CD4-positive, alpha-beta memory T cell (primary cell): ENCODE results near the gene FER1L5. TPM values are rescaled to one million over a fixed set of nuclear protein-coding genes. Genes with fewer than 3 reads are reported as not detected.

Source experiments
- CTCF ChIA-PET: fragments of 350-600 bp; sonication (Branson Sonifier 250); formaldehyde crosslinking; loops from one replicate; lab custom pipeline; 2021; ENCODE audit warnings: inconsistent platforms; ENCODE audit not compliant: partially characterized antibody; lab: Charles Lee
- POLR2A ChIA-PET: fragments of 350-600 bp; sonication (Branson Sonifier 250); formaldehyde crosslinking; loops from one replicate; lab custom pipeline; 2021; ENCODE audit not compliant: partially characterized antibody; lab: Charles Lee
- DNase-seq, 5 donors: peaks; one replicate each; pipeline versions ENCODE4 v3.0.0 to v3.0.0-alpha.2; 2020 to 2022; ENCODE audit warnings: mixed read lengths in 1 of 5
- H3K27ac ChIP-seq: one replicate; pipeline ENCODE4 v1.7.0; 2013; ENCODE audit warnings: low read depth, low read length
- H3K27me3 ChIP-seq: 2 replicates; pipeline ENCODE4 v1.7.0; 2013; ENCODE audit warnings: mild to moderate bottlenecking, low read length, moderate library complexity; ENCODE audit not compliant: insufficient read depth
- H3K36me3 ChIP-seq: 2 replicates; pipeline ENCODE4 v1.7.0; 2013; ENCODE audit warnings: mild to moderate bottlenecking, low read length, moderate library complexity; ENCODE audit not compliant: insufficient read depth
- H3K4me1 ChIP-seq: 2 replicates; pipeline ENCODE4 v1.7.0; 2013; ENCODE audit warnings: mild to moderate bottlenecking, low read length, moderate library complexity; ENCODE audit not compliant: insufficient read depth
- H3K4me3 ChIP-seq, 2 donors: one replicate each; pipeline ENCODE4 v1.7.0; 2013; ENCODE audit warnings: low read length in 2 of 2, mild to moderate bottlenecking in 1 of 2
- H3K9me3 ChIP-seq, 2 donors: one replicate each; pipeline ENCODE4 v1.7.0; 2013; ENCODE audit warnings: low read length in 2 of 2, control low read depth in 1 of 2; ENCODE audit not compliant: control insufficient read depth in 1 of 2
- H3K27ac Mint-ChIP-seq, 7 donors: one replicate each; pipeline ENCODE4 v1.8.0; 2020 to 2021; ENCODE audit warnings: mixed read lengths in 7 of 7, mild to moderate bottlenecking in 6 of 7, inconsistent platforms in 3 of 7, moderate library complexity in 3 of 7
- H3K27me3 Mint-ChIP-seq, 2 donors: one replicate each; pipeline ENCODE4 v1.8.0; 2020 to 2021; ENCODE audit warnings: mixed read lengths in 2 of 2
- H3K36me3 Mint-ChIP-seq, 2 donors: one replicate each; pipeline ENCODE4 v1.8.0; 2020 to 2021; ENCODE audit warnings: mixed read lengths in 2 of 2, inconsistent platforms in 1 of 2, mild to moderate bottlenecking in 1 of 2
- H3K4me1 Mint-ChIP-seq, 4 donors: one replicate each; pipeline ENCODE4 v1.8.0; 2020 to 2021; ENCODE audit warnings: mixed read lengths in 4 of 4, mild to moderate bottlenecking in 1 of 4
- H3K4me3 Mint-ChIP-seq, 8 donors: one replicate each; pipeline ENCODE4 v1.8.0; 2020 to 2021; ENCODE audit warnings: mixed read lengths in 8 of 8, mild to moderate bottlenecking in 7 of 8, moderate library complexity in 6 of 8, inconsistent platforms in 3 of 8
- H3K9me3 Mint-ChIP-seq, 8 donors: one replicate each; pipeline ENCODE4 v1.8.0; 2020 to 2021; ENCODE audit warnings: mixed read lengths in 8 of 8, mild to moderate bottlenecking in 5 of 8, inconsistent platforms in 3 of 8, moderate library complexity in 1 of 8
- intact Hi-C: fragments of 100-400 bp; cut with micrococcal nuclease; formaldehyde crosslinking; loops from one replicate; pipeline ENCODE4 v1.15.1; 2023
- polyA plus RNA-seq, 2 donors: library from polyadenylated mRNA; unstranded; fragments of 300-500 nt; fragmentation: Illumina TruSeq; gene quantifications; one replicate each; pipeline ENCODE4 v1.2.3, GENCODE V29; 2021
- total RNA-seq, 2 experiments: library from RNA; stranded (reverse); gene quantifications; one replicate each; pipeline ENCODE4 v1.2.3, GENCODE V29; 2021

The FER1L5 gene
- total and polyA plus RNA-seq, 4 experiments from 2014 or later: not detected

GRCh38 chr2:96685577-96686459 lies 43.3 kb downstream of the FER1L5 start:
- Mint-ChIP-seq H3K27ac (no peak overlapping the region), H3K9me3 (no peaks in the 10 kb centered on the region), H3K27me3 (peaks cover 0 to 9% of the 10 kb centered on the region in 2 donors), H3K4me3 (no peak overlapping the region), H3K36me3 (no peaks in the 10 kb centered on the region), H3K4me1 (no peaks in the 10 kb centered on the region)
- no peak overlapping the region for H3K4me3 ChIP-seq
- no peak overlapping the region for H3K27ac ChIP-seq
- CTCF ChIA-PET: no interaction called here
- H3K9me3 ChIP-seq: no peaks in the 10 kb centered on the region
- no peaks in the 10 kb centered on the region for H3K27me3 ChIP-seq
- intact Hi-C loops: no loop called here
- H3K36me3 ChIP-seq: no peaks in the 10 kb centered on the region
- POLR2A ChIA-PET: no interaction called here
- no peaks in the 10 kb centered on the region for H3K4me1 ChIP-seq
- no peak for DNase-seq

DNA sequence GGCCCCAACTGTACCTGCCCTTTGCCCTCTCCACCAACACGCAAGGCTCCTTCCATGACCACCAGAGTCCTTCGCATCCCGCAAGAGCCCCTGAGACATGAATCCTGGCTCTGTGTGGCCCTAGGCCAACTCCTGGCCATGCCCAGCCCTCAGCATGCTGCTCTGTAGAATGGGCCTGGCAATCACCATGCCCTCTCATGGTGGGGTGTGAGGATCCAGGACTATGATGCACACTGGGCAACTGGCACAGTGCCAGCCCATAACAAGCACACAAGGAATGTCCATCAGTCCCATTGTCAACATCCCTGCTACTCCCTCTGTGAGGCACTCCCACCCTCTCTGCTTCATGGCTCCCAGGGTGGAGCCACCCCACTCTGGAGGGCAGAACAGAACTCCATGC lies 44.7 kb downstream of the FER1L5 start:
- no peak overlapping the region for H3K27ac Mint-ChIP-seq
- CTCF ChIA-PET: no interaction called here
- POLR2A ChIA-PET: no interaction called here

GRCh38 chr2:96687711-96688640 lies 45.4 kb downstream of the FER1L5 start:
- no peaks in the 10 kb centered on the region for H3K9me3 ChIP-seq
- no peaks in the 10 kb centered on the region for H3K36me3 ChIP-seq
- POLR2A ChIA-PET: no interaction called here
- Mint-ChIP-seq H3K4me1 (no peaks in the 10 kb centered on the region), H3K27me3 (peaks cover 0 to 9% of the 10 kb centered on the region in 2 donors), H3K27ac (no peak overlapping the region), H3K4me3 (no peak overlapping the region), H3K9me3 (no peaks in the 10 kb centered on the region), H3K36me3 (no peaks in the 10 kb centered on the region)
- DNase-seq: no peak
- H3K27me3 ChIP-seq: no peaks in the 10 kb centered on the region
- CTCF ChIA-PET: no interaction called here
- H3K27ac ChIP-seq: no peak overlapping the region
- H3K4me1 ChIP-seq: no peaks in the 10 kb centered on the region
- intact Hi-C loops: no loop called here
- no peak overlapping the region for H3K4me3 ChIP-seq

More for the DNA sequence above, 44.7 kb downstream of the FER1L5 start:
- Mint-ChIP-seq H3K27me3 (peaks cover 0 to 9% of the 10 kb centered on the region in 2 donors), H3K4me1 (no peaks in the 10 kb centered on the region), H3K36me3 (no peaks in the 10 kb centered on the region), H3K4me3 (no peak overlapping the region), H3K9me3 (no peaks in the 10 kb centered on the region)
- Histone ChIP-seq H3K4me3 (no peak overlapping the region), H3K27me3 (no peaks in the 10 kb centered on the region), H3K36me3 (no peaks in the 10 kb centered on the region), H3K27ac (no peak overlapping the region), H3K4me1 (no peaks in the 10 kb centered on the region), H3K9me3 (no peaks in the 10 kb centered on the region)
- intact Hi-C loops: no loop called here
- no peak for DNase-seq

DNA sequence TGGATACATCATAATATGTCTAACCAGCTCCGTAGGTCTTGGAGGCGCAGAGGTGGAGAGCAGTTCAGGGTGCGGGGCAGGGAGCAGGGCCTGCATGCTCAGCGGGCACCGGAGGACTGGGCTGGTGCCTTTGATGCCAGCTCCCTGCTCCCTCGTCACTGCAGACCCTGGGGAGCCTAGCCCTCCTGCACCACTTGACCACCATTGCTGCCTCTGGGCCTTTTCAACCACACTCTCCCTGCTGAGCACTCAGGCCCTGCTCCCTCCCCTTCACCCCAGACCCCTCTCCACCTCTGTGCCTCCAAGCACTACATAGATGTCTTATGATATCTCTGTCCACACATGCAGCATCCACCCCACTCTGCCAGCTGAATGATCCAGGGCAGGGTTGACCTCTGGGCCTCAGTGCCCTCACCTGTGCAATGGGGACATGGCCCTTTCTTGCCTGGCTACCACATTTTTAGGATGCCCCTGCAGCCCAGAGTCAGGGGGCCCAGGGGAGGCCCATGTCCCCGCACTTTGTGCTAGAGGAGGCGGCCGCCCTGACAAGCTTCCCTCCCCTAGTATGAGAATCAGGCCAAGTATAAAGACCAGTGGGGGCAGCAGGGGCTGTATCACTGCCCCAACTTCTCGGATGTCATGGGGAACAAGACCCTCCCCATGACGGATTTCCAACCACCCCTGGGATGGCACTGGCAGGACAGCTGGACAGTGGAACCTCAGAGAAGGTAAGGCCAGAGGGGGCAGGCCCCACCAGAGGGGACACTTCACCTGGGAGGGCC lies 46.3 kb downstream of the FER1L5 start:
- no peaks in the 10 kb centered on the region for H3K9me3 ChIP-seq
- H3K27ac ChIP-seq: no peak overlapping the region
- no peaks in the 10 kb centered on the region for H3K9me3 Mint-ChIP-seq
- no peaks in the 10 kb centered on the region for H3K4me1 ChIP-seq
- H3K27me3 Mint-ChIP-seq: peaks cover 0 to 6% of the 10 kb centered on the region in 2 donors
- H3K27me3 ChIP-seq: no peaks in the 10 kb centered on the region
- no peaks in the 10 kb centered on the region for H3K36me3 ChIP-seq
- no peak overlapping the region for H3K27ac Mint-ChIP-seq
- ChIA-PET POLR2A (no interaction called here), CTCF (no interaction called here)
- H3K4me3 ChIP-seq: no peak overlapping the region
- H3K36me3 Mint-ChIP-seq: no peaks in the 10 kb centered on the region
- H3K4me1 Mint-ChIP-seq: no peaks in the 10 kb centered on the region
- DNase-seq: no peak
- intact Hi-C loops: no loop called here
- H3K4me3 Mint-ChIP-seq: no peak overlapping the region

DNA sequence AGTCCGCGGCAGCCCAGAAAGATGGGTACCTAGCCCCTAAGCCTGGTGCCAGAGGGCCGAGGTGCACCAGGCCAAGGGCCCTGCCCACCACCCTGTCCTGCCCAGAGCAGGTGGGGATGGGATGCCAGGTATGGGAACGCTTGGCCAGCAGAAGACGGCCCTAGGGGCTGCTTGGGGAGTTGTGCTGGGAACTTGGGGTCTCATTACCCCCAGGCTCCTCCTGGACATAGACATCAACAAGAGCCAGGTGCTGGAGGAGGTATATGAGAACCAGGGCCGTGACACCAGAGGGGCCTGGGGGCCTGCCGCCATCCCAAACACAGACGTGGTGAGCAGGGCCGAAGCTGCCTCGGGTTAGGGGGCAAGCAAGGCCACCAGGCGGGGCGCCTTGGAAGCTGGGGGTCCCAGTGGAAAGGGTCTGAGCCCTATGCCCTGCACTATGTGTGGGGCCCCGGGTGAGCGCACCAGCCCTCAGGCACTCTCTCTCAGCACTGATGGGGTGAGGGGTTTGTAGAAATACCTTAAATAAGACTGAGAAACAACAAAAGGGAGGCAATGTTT lies 46.9 kb downstream of the FER1L5 start:
- no peak overlapping the region for H3K4me3 Mint-ChIP-seq
- Histone ChIP-seq H3K4me1 (no peaks in the 10 kb centered on the region), H3K36me3 (no peaks in the 10 kb centered on the region), H3K27me3 (no peaks in the 10 kb centered on the region), H3K27ac (no peak overlapping the region), H3K9me3 (no peaks in the 10 kb centered on the region), H3K4me3 (no peak overlapping the region)
- peaks cover 0 to 2% of the 10 kb centered on the region in 2 donors for H3K27me3 Mint-ChIP-seq
- H3K9me3 Mint-ChIP-seq: no peaks in the 10 kb centered on the region
- ChIA-PET POLR2A (no interaction called here), CTCF (no interaction called here)
- DNase-seq: no peak
- intact Hi-C loops: no loop called here
- no peaks in the 10 kb centered on the region for H3K4me1 Mint-ChIP-seq
- no peak overlapping the region for H3K27ac Mint-ChIP-seq
- no peaks in the 10 kb centered on the region for H3K36me3 Mint-ChIP-seq

- no peaks in the 10 kb centered on the region for H3K27me3 Mint-ChIP-seq
Observed at GRCh38 chr2:96690306-96691021, 47.9 kb downstream of the FER1L5 start.

More at GRCh38 chr2:96690306-96691021, 47.9 kb downstream of the FER1L5 start:
- POLR2A ChIA-PET: no interaction called here
- Histone ChIP-seq H3K27ac (no peak overlapping the region), H3K27me3 (no peaks in the 10 kb centered on the region), H3K4me3 (no peak overlapping the region), H3K4me1 (no peaks in the 10 kb centered on the region), H3K36me3 (no peaks in the 10 kb centered on the region), H3K9me3 (no peaks in the 10 kb centered on the region)
- intact Hi-C loops: no loop called here
- no peaks in the 10 kb centered on the region for H3K36me3 Mint-ChIP-seq
- H3K27ac Mint-ChIP-seq: peak overlapping the region in 2 of 7 donors; percentile 7 to 12
- CTCF ChIA-PET: no interaction called here
- H3K4me1 Mint-ChIP-seq: no peaks in the 10 kb centered on the region
- no peak for DNase-seq
- H3K4me3 Mint-ChIP-seq: peak overlapping the region in 1 of 8 donors; percentile 21
- H3K9me3 Mint-ChIP-seq: no peaks in the 10 kb centered on the region
